Liver (tissue), 3 donors: ENCODE measurements around the gene FN1.

Experiments used
- CTCF ChIP-seq: fragments of 150-350 bp; IDR thresholded peaks from 2 replicates; pipeline ENCODE4 v1.5.1; 2017; ENCODE audit warnings: improper control_type of control experiment, low read depth, low read length; ENCODE audit not compliant: missing input control
- JUND ChIP-seq, 2 donors: IDR thresholded peaks; 2 replicates each; pipeline ENCODE4 v1.6.1; 2016; ENCODE audit warnings: antibody characterized with exemption in 2 of 2
- NR2F2 ChIP-seq: IDR thresholded peaks from 2 replicates; pipeline ENCODE4 v1.6.1; 2016; ENCODE audit warnings: antibody characterized with exemption
- RXRA ChIP-seq, 2 donors: IDR thresholded peaks; 2 replicates each; pipeline ENCODE4 v1.6.1; 2017 to 2018; ENCODE audit warnings: antibody characterized with exemption in 2 of 2, mild to moderate bottlenecking in 1 of 2
- TF ChIP-seq, protein P1 (sequence below): IDR thresholded peaks from 2 replicates; pipeline ENCODE4 v1.6.1; 2016; ENCODE audit warnings: antibody characterized with exemption, mild to moderate bottlenecking
- donor health status: healthy.
- donor health status: healthy.

GRCh38 chr2:215410932-215411285, 25.0 kb downstream of the FN1 start:
- TF ChIP-seq, protein P1, sequence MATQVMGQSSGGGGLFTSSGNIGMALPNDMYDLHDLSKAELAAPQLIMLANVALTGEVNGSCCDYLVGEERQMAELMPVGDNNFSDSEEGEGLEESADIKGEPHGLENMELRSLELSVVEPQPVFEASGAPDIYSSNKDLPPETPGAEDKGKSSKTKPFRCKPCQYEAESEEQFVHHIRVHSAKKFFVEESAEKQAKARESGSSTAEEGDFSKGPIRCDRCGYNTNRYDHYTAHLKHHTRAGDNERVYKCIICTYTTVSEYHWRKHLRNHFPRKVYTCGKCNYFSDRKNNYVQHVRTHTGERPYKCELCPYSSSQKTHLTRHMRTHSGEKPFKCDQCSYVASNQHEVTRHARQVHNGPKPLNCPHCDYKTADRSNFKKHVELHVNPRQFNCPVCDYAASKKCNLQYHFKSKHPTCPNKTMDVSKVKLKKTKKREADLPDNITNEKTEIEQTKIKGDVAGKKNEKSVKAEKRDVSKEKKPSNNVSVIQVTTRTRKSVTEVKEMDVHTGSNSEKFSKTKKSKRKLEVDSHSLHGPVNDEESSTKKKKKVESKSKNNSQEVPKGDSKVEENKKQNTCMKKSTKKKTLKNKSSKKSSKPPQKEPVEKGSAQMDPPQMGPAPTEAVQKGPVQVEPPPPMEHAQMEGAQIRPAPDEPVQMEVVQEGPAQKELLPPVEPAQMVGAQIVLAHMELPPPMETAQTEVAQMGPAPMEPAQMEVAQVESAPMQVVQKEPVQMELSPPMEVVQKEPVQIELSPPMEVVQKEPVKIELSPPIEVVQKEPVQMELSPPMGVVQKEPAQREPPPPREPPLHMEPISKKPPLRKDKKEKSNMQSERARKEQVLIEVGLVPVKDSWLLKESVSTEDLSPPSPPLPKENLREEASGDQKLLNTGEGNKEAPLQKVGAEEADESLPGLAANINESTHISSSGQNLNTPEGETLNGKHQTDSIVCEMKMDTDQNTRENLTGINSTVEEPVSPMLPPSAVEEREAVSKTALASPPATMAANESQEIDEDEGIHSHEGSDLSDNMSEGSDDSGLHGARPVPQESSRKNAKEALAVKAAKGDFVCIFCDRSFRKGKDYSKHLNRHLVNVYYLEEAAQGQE, result no peak
- TF ChIP-seq CTCF (no peak), RXRA (IDR thresholded peaks at IDR 0.05) (no peak), NR2F2 (no peak), JUND (IDR thresholded peaks at IDR 0.05) (peak; percentile 32 to 81)
